ENCODE results near the gene AFF4.

DNA sequence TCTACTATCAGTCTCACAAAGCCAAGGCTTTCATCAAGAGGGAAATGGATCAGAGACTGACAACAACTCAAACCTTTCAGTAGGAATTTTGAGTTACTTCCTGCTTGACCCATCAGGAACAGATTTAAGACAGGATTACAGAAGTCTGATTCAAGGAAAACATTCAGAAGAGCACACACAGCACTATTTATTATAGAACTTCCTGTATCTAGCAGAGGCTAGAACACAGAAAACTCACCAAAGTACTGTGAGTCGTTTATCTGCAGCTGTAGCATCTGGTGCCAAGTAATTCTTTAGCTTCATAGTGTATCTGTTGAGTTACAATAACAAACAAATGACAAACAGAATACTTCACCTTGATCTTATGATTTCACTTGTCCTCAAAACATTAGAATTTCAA, 76.2 kb downstream of the AFF4 start:
- no peak for TF ChIP-seq YY1 (IDR thresholded peaks at IDR 0.05; ENCODE audit: insufficient read depth, insufficient read length)
- TF ChIP-seq SUZ12 (IDR thresholded peaks at IDR 0.05; ENCODE audit: extremely low read depth, insufficient read depth, insufficient read length): no peak
- no peak for TF ChIP-seq ZNF274 (IDR thresholded peaks at IDR 0.05; ENCODE audit: low read depth, low read length)

All from NT2/D1 (cell line).